Chondrocyte (in vitro differentiated cells): ENCODE measurements around the gene SCRT2. TPM values are rescaled to one million over a fixed set of nuclear protein-coding genes. Genes with fewer than 3 reads are reported as not detected.
A peak's percentile ranks its signal among the peaks of the same experiment; 100 is the strongest.

ENCODE experiments used
- DNase-seq: peaks from one replicate; pipeline ENCODE4 v3.0.0; 2021; ENCODE audit warnings: mixed read lengths, low spot score
- H3K27ac Mint-ChIP-seq: one replicate; pipeline ENCODE4 v1.8.0; 2021; ENCODE audit warnings: mild to moderate bottlenecking, moderate library complexity, mixed read lengths; ENCODE audit not compliant: unreplicated experiment
- H3K27me3 Mint-ChIP-seq: 2 replicates; pipeline ENCODE4 v1.8.0; 2021; ENCODE audit warnings: low read depth, mixed read lengths
- H3K36me3 Mint-ChIP-seq: 2 replicates; pipeline ENCODE4 v1.8.0; 2021; ENCODE audit warnings: low read depth, mixed read lengths
- H3K4me1 Mint-ChIP-seq: 2 replicates; pipeline ENCODE4 v1.8.0; 2021; ENCODE audit warnings: low read depth, mild to moderate bottlenecking, mixed read lengths
- H3K4me3 Mint-ChIP-seq: one replicate; pipeline ENCODE4 v1.8.0; 2021; ENCODE audit warnings: mild to moderate bottlenecking, moderate library complexity, mixed read lengths; ENCODE audit not compliant: unreplicated experiment
- H3K9me3 Mint-ChIP-seq: 2 replicates; pipeline ENCODE4 v1.8.0; 2021; ENCODE audit warnings: low read depth, mixed read lengths
- total RNA-seq: library from RNA; stranded (reverse); gene quantifications from 3 replicates; pipeline ENCODE4 v1.2.1, GENCODE V29; 2021
- TF ChIP-seq, protein P1 (sequence below): fragments of 200-600 bp; sonication (generic); IDR thresholded peaks from 2 replicates; pipeline ENCODE4 v1.5.0; 2021; ENCODE audit warnings: antibody characterized with exemption, mild to moderate bottlenecking, moderate library complexity

The SCRT2 gene
- total RNA-seq, 1 donor from 2014 or later: not detected

DNA sequence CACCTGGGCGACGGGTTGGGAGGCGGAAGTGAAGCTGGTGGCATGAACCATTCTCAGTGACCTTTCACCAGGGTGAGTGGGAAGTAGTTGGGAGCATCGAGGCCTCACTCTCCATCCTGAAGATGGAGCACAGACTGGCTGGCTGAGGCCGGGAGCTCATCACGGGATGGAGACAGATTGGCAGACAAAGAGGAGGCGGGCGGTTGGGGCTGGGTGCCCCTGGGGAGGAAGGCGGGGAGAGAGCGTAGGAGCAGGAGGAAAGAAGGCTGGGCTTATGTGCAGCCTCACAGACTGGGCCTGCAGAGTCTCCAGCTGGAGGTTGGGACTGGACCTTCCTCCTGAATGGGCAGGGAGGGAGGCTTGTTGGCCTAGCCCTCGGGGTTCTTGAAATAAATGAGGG, 44.2 kb upstream of the SCRT2 start:
- TF ChIP-seq, protein P1, sequence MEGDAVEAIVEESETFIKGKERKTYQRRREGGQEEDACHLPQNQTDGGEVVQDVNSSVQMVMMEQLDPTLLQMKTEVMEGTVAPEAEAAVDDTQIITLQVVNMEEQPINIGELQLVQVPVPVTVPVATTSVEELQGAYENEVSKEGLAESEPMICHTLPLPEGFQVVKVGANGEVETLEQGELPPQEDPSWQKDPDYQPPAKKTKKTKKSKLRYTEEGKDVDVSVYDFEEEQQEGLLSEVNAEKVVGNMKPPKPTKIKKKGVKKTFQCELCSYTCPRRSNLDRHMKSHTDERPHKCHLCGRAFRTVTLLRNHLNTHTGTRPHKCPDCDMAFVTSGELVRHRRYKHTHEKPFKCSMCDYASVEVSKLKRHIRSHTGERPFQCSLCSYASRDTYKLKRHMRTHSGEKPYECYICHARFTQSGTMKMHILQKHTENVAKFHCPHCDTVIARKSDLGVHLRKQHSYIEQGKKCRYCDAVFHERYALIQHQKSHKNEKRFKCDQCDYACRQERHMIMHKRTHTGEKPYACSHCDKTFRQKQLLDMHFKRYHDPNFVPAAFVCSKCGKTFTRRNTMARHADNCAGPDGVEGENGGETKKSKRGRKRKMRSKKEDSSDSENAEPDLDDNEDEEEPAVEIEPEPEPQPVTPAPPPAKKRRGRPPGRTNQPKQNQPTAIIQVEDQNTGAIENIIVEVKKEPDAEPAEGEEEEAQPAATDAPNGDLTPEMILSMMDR: no peak
- no peak overlapping the region for H3K27ac Mint-ChIP-seq
- H3K4me1 Mint-ChIP-seq: no peaks in the 10 kb centered on the region
- H3K27me3 Mint-ChIP-seq: peaks cover 62% of the 10 kb centered on the region
- DNase-seq: no peak
- H3K36me3 Mint-ChIP-seq: no peaks in the 10 kb centered on the region
- H3K9me3 Mint-ChIP-seq: no peaks in the 10 kb centered on the region
- no peak overlapping the region for H3K4me3 Mint-ChIP-seq

DNA sequence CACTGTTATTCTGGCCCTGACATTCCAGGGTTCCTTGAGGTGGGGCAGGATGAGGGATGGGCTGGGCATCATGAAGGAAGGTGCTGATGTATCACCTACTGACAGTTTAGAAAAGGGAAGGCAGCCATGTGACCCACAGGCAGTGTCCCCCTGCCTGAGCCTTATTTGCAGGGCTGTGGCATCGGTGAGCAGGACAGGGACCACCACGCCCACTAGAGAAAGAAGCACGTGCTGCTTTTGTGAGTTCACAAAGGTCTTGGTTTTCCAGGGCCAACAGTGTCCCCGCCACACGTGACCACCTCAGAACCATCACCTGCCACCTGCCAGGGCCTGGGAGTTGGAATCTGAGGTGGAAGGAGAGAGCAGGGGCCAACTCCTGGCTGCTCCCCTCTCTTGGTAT, 43.5 kb upstream of the SCRT2 start:
- peaks cover 58% of the 10 kb centered on the region for H3K27me3 Mint-ChIP-seq
- H3K36me3 Mint-ChIP-seq: no peaks in the 10 kb centered on the region
- H3K27ac Mint-ChIP-seq: no peak overlapping the region
- H3K9me3 Mint-ChIP-seq: no peaks in the 10 kb centered on the region
- no peak overlapping the region for H3K4me3 Mint-ChIP-seq
- no peaks in the 10 kb centered on the region for H3K4me1 Mint-ChIP-seq
- no peak for DNase-seq
- TF ChIP-seq, protein P1: no peak

DNA sequence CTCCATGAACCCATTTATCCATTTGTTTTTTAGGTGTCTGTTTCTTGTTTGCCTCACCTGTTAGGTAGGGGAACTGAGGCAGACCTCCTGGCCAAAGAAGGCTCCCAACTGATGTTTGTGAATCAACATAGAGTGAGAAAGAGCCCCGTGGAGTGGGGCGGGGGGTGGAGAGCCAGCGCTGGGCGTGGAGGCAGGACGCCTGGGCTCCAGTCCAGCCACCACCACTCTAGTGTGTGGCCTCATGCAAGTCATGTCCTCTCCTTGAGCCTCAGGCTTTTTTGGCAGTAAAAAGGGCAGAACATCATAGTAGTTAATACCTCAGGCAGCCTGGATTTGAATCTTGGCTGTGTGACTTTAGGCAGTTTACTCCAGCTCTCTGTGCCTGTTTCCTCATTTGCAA, 42.2 kb upstream of the SCRT2 start:
- TF ChIP-seq, protein P1: no peak

DNA sequence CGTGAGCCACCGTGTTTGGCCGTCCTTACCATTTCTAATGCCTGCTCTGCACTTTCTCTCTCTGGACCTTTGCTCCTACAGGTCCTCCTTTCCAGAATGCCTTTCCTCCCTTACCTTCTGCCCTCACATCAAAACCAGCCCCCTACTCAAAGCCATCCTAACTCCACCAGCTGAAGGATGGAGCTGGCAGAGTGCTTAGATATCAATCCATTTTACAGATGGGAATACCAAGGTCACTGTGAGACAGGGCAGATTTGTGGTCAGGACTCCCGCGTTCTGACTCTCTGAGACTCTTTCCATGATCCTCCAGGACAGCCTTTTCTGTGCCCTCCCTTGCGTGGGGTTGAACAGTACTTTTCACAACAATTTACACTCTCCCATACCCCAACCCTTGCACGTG, 41.7 kb upstream of the SCRT2 start:
- Mint-ChIP-seq H3K27me3 (peaks cover 41% of the 10 kb centered on the region), H3K4me3 (no peak overlapping the region), H3K4me1 (no peaks in the 10 kb centered on the region), H3K27ac (no peak overlapping the region), H3K9me3 (peaks cover 7% of the 10 kb centered on the region), H3K36me3 (no peaks in the 10 kb centered on the region)
- TF ChIP-seq, protein P1: no peak
- DNase-seq: peak; percentile 4

More for the DNA sequence above, 42.2 kb upstream of the SCRT2 start:
- Mint-ChIP-seq H3K4me3 (no peak overlapping the region), H3K4me1 (no peaks in the 10 kb centered on the region), H3K36me3 (no peaks in the 10 kb centered on the region), H3K9me3 (peaks cover 6% of the 10 kb centered on the region), H3K27ac (no peak overlapping the region), H3K27me3 (peaks cover 46% of the 10 kb centered on the region)
- peak; percentile 61 for DNase-seq

DNA sequence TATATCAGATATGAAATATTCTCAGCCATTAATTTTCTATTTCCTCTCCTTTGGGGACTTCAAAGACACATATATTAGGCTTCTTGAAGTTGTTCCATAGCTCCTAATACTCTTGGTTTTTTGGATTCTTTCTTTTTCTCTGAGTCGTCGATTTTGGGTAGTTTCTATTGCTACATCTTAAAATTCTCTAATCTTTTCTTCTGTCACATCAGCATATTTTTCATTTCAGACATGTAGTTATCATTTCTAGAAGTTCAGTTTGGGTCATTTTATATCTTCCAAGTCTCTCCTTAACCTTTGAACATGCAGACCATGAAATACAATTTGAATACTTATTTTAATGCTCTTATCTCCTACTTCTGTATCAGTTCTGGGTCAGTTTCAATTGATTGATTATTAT, 38.9 kb upstream of the SCRT2 start:
- no peak overlapping the region for H3K27ac Mint-ChIP-seq
- peaks cover under 1% of the 10 kb centered on the region for H3K4me1 Mint-ChIP-seq
- peaks cover 5% of the 10 kb centered on the region for H3K36me3 Mint-ChIP-seq

More for the DNA sequence above, 38.9 kb upstream of the SCRT2 start:
- Mint-ChIP-seq H3K27me3 (peaks cover 35% of the 10 kb centered on the region), H3K4me3 (no peak overlapping the region), H3K9me3 (peaks cover 10% of the 10 kb centered on the region)
- TF ChIP-seq, protein P1: no peak
- no peak for DNase-seq
